NCI-H146 treated with DMSO at 0.1 percent for 48 hours (cell line): ENCODE data around the gene TOMM40L.
"Not testable (repeated sequence)": the region's sequence is repeated elsewhere in the genome, so short reads cannot be mapped to it uniquely, and the experiment has no call there.

Source experiments
- DNase-seq: peaks from one replicate; lab custom pipeline; 2025; ENCODE audit not compliant: unreplicated experiment; lab: John Stamatoyannopoulos, UW

TOMM40L gene

DNA sequence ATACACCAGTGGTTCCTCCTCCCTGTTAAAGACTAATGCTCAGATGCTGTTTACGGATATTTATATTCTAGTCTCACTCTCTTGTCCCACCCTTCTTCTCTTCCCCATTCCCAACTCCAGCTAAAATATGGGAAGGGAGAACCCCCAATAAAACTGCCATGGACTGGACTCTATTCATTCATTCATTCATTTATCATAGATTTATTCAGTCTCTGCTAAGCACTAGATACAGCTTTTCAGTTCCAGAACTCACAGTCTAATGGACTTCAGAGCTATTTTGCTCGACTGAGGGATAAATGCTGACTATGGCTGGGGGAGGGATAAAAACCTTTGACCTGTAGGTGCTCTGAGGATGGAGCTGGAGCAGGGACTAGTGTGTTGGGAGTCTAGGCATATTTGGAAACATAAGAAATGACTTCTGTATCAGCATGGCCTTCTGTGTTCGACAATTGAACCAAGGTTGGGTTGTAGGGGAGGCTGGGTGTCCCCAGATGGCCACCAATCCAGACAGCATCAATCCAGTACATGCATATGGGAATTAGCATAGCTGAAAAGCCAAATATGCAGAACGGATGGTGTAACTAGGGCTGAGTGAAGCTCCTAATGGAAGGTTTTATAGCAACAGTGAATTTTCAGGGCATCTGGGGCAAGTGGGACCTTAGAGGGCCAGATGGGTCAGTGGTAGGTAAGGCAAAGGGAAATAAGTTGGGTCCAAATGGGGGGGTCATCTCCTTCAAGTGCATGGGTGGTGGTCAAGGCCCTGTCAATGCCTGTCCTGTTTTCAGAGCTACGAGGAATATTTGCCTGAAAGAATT, 6.6 kb upstream of the TOMM40L start:
- no peak for DNase-seq

DNA sequence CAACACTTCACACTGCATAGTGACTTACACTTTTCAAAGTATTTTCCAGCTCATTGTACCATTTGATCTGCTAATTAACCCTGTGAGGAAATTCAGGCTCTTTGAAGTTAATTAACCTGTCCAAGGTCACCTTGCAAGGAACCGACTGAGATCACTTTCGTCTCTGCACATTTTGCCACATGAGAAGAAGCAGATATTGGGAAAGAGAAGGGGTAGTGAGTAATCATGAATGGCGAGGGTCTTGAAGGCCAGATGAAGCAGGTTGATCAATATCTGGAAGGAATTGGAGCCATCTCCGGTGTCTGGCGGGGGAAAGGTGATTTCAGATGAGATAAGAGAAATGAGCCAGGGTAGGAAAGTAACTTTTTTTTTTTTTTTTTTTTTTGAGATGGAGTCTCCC, 5.9 kb upstream of the TOMM40L start:
- DNase-seq: no peak

DNA sequence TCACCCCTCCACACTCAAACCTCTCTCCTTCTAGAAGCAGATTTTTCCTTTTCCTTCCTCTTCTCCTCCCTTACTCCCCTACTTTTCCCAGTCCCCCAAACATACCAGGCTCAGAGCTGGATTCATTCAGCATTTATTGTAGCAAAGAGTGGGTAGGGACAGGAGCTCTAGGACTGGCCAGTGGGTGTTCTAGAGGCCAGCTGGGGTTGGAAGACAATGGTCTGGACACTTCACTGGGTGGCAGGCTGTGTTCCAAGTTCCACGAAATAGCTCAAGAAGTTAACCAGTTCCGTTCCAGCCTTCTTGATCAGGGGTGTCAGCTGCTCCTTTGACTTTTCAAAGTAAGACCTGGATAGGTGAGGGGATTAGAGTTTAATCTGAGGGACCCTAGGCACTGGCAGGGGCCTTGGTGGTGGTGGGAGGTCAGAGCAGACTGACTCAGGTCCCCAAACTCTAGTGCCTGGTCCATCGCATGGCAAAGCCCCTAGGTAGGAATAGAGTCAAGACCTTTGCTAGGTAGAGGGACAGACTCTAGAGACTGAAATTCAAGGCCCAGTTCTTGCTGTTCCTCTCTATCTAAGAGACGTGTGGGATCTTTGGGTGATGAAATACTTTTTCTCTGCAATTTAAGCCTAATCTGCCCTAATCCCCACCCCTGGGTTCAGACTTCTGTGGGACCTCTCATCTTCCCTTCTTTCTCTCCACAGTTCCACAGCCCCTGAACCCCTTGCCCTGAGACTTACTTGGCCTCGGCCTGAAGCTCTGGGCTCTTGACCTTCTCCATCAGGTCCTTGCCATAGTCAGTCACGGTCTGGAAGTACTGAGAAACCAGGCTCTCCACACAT, 3.5 kb upstream of the TOMM40L start:
- DNase-seq: no peak

DNA sequence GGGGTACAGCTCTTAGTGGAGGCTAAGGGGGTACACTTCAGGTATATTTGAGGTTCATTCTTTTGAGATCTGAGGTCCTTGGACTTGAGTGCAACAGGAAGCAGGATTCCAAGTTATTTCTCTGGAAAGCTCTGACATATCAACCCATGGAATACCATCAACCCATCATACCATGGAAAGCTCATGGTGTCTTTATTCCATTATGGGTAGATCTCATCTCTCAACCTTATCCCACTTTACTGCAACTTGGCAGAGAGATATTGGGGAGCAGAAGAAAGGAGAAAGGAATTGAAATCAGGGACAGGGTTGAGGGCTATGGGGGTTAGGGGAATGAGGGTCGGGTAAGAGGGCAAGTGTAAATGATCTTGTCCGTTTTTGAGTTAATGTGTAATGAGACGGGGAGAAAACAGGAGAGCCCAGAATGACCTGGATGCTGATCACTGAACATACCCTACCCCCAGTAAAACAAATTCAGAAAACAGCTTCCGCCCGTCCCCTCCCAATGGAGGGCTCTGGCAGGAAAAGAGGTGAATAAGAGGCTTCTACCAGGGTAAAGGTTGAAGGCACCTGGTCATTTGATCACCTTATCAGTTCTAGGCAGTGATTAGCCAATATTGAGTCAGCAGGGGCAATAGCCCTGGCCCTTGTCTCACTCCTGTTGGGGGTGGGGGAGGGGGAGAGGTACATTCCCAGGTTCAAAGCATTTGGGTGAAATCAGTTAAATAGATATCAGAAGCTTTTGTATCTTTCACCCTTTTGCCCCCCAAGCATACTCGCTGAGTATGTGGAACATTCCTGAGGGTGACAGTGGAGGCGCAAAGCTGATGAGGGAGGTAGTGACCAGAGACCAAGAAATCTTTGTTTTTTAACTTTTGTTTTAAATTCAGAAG, 1.8 kb upstream of the TOMM40L start:
- DNase-seq: no peak

DNA sequence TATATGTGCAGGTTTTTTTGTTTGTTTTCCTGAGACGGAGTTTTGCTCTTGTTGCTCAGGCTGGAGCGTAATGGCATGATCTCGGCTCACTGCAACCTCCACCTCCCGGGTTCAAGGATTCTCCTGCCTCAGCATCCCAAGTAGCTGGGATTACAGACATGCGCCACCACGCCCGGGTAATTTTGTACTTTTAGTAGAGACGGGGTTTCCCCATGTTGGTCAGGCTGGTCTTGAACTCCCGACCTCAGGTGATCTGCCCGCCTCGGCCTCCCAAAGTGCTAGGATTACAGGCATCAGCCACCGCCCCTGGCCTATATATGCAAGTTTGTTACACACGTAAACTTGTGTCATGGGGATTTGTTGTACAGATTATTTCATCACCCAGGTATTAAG, 1.2 kb upstream of the TOMM40L start:
- not testable (repeated sequence) for DNase-seq

DNA sequence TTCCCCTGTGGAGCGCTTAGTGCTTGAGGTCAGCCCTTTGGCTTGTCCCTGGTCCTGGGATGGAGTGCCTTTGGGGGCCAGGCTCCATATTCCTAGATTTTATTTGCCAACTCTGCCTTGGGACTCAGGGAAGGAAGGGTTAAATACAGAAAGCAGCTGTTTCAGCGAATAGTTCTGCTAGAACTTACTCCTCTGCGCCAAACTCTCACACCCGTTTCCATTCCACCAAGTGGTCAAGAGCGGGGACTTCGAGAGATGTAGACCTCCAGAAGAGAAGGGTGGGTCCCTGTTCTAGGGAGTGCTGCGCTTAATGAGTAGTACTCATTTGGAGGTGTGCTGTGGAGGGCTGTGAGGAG, 704 bp upstream of the TOMM40L start:
- DNase-seq: no peak

DNA sequence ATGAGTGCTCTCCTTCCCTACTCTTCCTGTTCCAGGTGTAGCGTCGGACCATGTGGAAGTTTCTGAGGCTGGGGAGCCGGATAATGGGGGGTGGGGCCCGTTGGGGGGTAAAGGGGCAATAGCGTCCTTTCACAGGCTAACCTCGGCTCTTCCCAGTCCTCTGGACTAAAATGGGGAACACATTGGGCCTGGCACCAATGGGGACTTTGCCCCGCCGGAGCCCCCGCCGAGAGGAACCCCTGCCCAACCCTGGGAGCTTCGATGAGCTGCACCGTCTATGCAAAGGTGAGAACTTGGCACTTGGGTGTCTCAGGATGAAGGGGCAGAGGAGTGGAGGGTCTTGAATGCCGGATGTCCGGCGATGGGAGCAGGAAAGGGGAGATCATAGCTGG, 456 bp downstream of the TOMM40L start:
- DNase-seq: no peak

DNA sequence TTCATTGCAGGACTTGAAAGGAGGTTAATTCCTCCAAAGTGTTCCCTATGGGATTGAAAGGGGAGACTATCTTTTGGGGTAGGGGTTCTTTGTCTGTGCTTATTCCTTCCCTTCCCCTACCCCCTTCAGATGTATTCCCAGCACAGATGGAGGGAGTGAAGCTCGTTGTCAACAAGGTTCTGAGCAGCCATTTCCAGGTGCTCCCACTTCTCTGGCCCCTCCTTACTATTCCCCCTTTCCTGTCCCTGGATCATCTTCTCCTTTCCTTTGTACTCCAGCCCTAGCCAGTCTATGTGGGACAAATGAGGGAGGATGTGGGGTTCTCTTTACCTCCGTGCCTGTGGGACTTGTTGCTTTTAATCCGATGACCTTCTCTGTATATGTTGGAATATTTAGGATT, 899 bp downstream of the TOMM40L start:
- no peak for DNase-seq

DNA sequence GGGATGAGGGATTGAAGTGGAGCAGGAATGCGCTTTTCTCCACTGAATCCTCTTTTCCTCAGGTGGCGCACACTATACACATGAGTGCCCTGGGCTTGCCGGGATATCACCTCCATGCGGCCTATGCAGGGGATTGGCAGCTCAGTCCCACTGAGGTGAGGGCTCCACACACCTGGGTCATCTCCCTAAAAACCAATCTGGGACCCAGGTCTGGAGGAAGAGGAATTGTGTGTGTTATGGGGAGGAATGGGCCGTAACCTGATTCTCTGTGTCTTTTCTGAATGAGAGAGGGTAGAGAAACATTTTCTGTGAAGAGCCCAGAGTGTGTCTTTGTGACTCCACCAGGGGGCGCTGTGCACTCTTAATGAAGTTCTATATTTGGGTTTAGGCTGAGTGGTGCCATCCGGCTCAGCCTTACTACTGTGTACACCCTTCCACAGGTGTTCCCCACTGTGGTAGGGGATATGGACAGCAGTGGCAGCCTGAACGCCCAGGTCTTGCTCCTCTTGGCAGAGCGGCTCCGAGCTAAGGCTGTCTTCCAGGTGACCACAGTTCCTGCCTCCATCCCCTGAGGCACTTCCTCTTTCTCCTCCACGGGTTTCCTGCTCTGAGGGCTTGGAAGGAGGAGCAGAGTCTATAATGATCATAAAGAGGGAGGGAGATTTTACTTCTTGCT, 1.5 kb downstream of the TOMM40L start:
- peak; percentile 52 for DNase-seq

DNA sequence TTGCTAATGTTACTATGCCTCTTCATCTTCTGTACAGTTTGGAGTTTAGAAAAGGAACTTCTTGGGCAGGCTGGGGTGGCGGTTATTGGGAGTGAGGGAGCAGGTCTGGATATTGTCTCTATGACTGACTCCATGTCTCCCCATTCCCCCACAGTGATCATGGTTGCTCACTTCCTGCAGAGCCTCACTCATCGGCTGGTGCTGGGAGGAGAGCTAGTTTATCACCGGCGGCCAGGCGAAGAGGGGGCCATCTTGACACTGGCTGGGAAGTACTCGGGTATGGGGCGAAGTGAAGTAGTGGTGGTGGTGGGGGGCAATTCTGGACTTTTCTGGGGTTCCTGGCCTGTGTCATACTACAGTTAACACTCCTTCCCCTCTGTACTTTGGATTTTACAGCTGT, 2.2 kb downstream of the TOMM40L start:
- no peak for DNase-seq

DNA sequence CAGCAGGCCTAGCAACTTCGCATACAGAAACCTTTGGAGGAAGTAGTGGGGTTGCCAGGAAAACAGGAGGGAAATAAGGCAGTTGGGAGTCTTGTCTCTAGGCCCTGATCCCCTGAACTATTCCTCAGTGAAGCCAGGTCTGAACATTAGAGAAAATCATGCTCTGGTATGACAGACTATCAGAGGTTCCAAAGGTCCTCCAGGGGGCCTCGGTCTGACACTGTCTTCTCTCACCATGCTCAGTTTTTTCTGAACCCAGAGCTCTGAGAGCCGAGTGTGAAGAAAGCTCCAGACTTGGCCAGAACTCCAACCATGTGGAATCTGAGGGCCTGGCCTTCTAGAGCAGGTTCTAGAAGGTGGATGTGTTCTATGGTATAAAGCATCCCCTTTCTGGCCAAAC, 4.0 kb downstream of the TOMM40L start:
- no peak for DNase-seq

DNA sequence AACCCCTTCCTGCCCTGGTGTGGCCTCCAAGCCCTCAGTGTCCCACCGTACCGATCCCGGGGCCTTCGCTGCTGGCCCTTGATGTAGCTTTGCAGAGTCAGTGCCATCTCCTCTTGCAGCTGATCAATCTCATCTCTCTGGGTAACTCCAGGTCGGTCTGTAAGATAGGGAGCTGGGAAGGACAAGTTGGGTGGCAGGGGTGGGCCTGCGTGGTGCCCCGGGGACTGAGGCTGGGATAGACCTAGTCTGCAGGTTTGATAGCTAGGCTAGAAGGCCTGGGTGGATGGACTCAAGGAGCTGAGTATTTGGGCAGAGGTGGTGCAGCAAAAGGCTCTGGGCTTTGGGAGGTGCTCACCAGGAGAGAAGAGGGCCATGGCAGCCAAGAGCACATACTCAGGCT, 4.9 kb downstream of the TOMM40L start:
- DNase-seq: no peak

DNA sequence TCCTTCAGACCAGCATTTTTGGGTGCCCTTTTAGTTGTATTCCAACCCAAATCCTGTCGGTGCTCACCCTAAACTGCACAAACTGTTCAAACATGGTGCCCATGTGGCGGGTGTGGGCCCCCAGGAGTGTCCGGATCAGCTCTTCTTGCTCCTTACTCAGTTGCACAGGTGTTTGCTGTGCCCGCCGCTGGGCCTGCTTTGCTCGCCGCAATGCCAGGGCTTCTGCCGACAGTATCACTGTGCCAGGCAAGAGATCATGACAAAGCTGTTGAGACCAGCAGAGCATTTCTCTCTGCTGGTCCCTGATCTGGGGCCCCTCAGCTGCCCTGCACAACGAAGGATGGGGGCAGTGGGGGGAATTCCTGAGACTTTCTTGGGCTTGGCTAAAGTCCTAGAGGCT, 7.2 kb downstream of the TOMM40L start:
- DNase-seq: no peak

DNA sequence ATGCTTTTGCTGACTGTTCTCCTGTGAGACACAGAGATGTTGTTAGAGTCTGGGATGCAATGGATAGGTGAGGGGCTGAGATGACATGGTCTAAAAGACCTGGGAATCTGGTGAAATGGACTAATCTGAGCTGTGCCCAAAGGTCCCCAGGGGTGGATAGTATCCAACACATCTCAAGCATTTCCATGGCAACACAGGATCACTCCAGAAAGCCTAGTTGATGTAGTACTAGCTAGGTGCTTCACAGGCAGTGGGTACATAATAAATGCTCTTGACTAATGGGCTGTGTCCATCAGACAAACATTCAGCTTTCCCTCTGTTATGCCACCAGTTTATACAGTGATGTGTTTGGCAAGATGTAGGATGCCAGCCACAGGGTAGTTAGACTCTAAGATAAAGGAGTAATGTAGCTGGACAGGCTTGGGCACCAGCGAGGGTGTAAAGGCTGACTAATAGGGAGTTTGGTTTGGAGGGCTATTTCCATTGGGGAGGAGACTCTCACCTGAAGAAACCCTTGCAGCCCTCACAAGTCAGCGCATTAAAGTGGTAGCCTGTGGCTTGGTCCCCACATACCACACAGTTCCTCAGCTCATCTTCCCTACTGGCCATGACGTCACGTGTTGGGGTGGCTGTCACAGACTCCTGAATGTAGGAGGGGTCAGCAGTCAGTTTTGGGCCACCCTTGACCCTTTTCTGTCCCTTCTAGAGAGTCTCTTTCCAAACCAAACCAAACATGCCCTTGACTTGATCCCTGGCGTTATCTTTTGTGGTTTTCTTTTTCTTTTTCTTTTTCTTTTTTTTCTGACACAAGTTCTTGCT, 10.3 kb downstream of the TOMM40L start:
- no peak for DNase-seq

DNA sequence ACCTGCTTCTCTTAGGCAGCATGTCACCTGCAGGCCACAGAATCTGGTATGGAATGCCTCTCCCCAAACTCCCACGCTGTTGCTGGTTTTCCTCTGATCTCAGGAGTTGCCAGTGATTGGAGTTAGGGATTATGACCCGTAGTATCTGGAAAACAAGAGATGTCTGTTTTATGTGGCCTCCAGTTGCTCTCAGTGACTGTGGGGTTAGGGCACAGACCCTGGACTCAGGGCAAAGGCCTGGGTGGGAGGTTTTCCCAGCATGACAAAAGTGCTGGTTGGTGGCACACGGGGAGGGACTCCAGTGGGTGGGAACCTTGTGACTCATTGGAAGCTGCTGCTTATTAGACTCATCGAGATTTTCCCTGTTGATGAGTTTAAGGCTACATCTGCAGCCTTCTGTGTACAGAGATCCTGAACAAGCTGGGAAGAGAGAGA, 12.2 kb downstream of the TOMM40L start, which contains the start of gene NR1I3:
TSS of gene NR1I3 (minus strand) at position 165 of the 435 bp plus-strand sequence. CDS start 1,638 bp downstream, outside the sequence.
- DNase-seq: no peak

DNA sequence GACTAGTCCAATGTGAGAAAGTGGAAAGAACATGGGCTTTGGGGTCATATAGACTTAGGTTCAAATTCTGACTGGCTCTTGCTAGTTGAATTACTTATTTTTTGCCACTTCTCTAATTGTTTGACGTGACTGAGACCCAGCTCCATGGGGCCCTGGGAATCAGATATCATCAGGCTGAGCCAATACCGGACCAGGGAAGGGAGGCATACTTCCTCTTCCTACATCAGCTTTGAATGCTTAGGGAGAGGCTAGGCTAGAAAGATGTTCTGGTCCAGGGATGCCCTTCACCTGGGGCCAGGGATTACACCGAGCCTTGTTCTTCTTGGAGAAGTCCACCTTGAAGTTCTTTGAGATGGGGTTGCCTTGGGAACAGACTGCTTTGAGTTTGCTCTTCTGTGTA, 15.8 kb downstream of the TOMM40L start:
- no peak for DNase-seq

DNA sequence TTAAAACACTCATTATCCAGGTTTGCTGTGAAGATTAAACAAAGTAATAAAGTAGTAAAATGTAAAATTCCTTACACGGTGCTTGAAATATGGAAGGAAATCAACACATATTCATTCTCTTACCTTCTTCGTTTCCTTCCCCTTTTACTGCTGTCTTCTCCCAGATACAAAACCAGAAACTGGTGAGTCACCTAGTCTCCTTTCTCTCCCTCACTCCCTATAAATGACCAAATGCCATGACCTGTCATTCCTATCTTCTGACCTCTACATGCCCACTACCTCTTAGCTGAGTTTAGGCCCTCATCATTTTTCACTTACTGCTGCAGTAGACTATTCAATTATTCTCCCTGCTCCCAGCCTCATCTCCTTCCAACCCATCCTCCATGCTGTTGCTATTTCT, 16.5 kb downstream of the TOMM40L start:
- DNase-seq: no peak

DNA sequence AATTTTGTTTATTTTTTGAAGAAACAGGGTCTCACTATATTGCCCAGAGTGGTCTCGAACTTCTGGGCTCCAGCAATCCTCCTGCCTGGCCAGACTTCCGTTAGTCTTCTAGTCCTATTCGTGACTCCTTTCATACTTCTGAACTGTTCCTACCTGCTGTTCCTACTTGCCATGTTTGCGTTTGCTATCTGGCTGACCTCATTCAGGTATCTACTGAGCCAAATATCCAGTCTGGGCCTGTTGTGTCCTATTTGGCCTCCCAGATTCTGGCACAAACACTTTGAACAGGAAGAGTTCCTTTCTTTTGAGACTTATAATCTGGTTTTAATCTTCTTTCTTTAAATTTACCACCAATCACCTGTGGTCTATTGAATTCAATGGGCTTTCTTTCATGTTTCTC, 19.0 kb downstream of the TOMM40L start:
- no peak for DNase-seq

DNA sequence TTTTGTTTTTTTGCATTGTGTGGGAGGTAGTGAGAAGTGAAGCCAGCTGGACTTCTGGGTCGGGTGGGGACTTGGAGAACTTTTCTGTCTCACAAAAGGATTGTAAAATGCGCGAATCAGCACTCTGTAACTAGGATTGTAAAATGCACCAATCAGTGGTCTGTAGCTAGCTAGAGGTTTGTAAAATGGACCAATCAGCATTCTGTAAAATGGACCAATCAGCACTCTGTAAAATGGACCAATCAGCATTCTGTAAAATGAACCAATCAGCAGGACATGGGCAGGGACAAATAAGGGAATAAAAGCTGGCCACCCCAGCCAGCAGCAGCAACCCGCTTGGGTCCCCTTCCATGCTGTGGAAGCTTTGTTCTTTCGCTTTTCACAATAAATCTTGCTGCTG, 24.2 kb downstream of the TOMM40L start:
- DNase-seq: not testable (repeated sequence)

DNA sequence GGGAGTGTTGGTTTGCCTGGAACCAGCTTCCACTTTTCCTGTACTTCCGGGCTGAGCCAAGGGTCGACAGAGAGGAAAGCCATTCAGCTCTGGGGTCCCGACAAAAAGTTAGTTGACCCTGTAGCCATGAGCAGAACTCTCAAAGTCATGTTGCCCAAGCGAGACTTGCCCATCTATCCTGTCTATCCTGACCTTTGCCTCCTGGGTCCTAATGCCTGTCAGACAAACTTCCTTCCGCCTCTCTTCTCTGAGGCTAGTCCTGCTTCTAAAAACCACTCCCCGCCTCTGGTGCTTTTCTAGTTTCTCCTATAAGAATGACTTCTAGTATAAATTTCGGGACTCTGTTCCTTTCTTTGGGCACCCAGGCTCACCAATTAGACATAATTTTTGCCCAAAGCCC, 25.0 kb downstream of the TOMM40L start:
- no peak for DNase-seq
